Caco-2 (cell line): ENCODE measurements around the gene MYO7B. TPM values are rescaled to one million over a fixed set of nuclear protein-coding genes. Genes with fewer than 3 reads are reported as not detected.

Experiments
- BruUV-seq: library from RNA; stranded (reverse); fragments of 400-500 nt; replicated peaks from 2 replicates; lab custom pipeline; 2021; lab: Mats Ljungman, UMichigan
- CTCF ChIA-PET: fragments of 300-600 bp; sonication (Branson Sonifier 250); formaldehyde crosslinking; loops from one replicate; lab custom pipeline; 2022; ENCODE audit warnings: antibody characterized with exemption; lab: Charles Lee
- POLR2A ChIA-PET: fragments of 300-600 bp; sonication (Branson Sonifier 250); formaldehyde crosslinking; loops from one replicate; lab custom pipeline; 2022; ENCODE audit warnings: antibody characterized with exemption; lab: Charles Lee
- DNase-seq, 2 experiments: peaks; one replicate each; pipeline versions ENCODE4 v3.0.0 to v3.0.0-alpha.2; 2020 to 2022
- H3K27me3 ChIP-seq: replicated peaks from 2 replicates; pipeline ENCODE4 v1.6.0; 2011; ENCODE audit warnings: low read length; ENCODE audit not compliant: control insufficient read depth, insufficient read depth
- H3K36me3 ChIP-seq: 2 replicates; pipeline ENCODE4 v1.5.1; 2011; ENCODE audit warnings: low read length; ENCODE audit not compliant: control insufficient read depth, insufficient read depth
- H3K4me1 ChIP-seq: fragments of 250-450 bp; sonication (Bioruptor Pico); 2 replicates; pipeline ENCODE4 v1.5.1; 2020; ENCODE audit warnings: mild to moderate bottlenecking
- H3K4me3 ChIP-seq: 2 replicates; pipeline ENCODE4 v1.5.1; 2011; ENCODE audit warnings: low read depth, mild to moderate bottlenecking, control low read depth, low read length
- H3K9me3 ChIP-seq: fragments of 250-450 bp; sonication (Bioruptor Pico); 2 replicates; pipeline ENCODE4 v1.5.1; 2020; ENCODE audit warnings: mild to moderate bottlenecking, moderate library complexity
- H3K27ac Mint-ChIP-seq: one replicate; pipeline ENCODE4 v1.8.0; 2022; ENCODE audit warnings: mixed read lengths; ENCODE audit not compliant: unreplicated experiment
- H3K27me3 Mint-ChIP-seq: one replicate; pipeline ENCODE4 v1.8.0; 2022; ENCODE audit warnings: mixed read lengths; ENCODE audit not compliant: insufficient read depth, unreplicated experiment
- H3K36me3 Mint-ChIP-seq: one replicate; pipeline ENCODE4 v1.8.0; 2022; ENCODE audit warnings: mild to moderate bottlenecking, mixed read lengths; ENCODE audit not compliant: insufficient read depth, unreplicated experiment
- H3K4me1 Mint-ChIP-seq: one replicate; pipeline ENCODE4 v1.8.0; 2022; ENCODE audit warnings: low read depth, mixed read lengths; ENCODE audit not compliant: unreplicated experiment
- H3K4me3 Mint-ChIP-seq: one replicate; pipeline ENCODE4 v1.8.0; 2022; ENCODE audit warnings: mild to moderate bottlenecking, moderate library complexity, mixed read lengths; ENCODE audit not compliant: unreplicated experiment
- H3K9me3 Mint-ChIP-seq: one replicate; pipeline ENCODE4 v1.8.0; 2022; ENCODE audit warnings: mixed read lengths; ENCODE audit not compliant: unreplicated experiment
- CTCF ChIP-seq, 2 experiments: fragments of 200-600 bp in 1 of 2; IDR thresholded peaks; 1 replicate in 1 of 2; 2 replicates in 1 of 2; pipeline versions ENCODE4 v1.5.1 to v1.8.0; 2011 to 2022; ENCODE audit warnings: antibody characterized with exemption in 1 of 2, control low read depth in 1 of 2, inconsistent platforms in 1 of 2, low read depth in 1 of 2, low read length in 1 of 2, mild to moderate bottlenecking in 1 of 2, moderate library complexity in 1 of 2; ENCODE audit not compliant: insufficient read depth in 1 of 2, severe bottlenecking in 1 of 2, unreplicated experiment in 1 of 2
- intact Hi-C: fragments of 100-400 bp; cut with micrococcal nuclease; formaldehyde crosslinking; loops from one replicate; pipeline ENCODE4 v1.10.0; 2022; ENCODE audit not compliant: unreplicated experiment
- total RNA-seq: library from RNA; stranded (reverse); gene quantifications from 2 replicates; pipeline ENCODE4 v1.2.3, GENCODE V29; 2022

Gene MYO7B
- total RNA-seq, 1 experiment from 2014 or later: 0.27 TPM

DNA sequence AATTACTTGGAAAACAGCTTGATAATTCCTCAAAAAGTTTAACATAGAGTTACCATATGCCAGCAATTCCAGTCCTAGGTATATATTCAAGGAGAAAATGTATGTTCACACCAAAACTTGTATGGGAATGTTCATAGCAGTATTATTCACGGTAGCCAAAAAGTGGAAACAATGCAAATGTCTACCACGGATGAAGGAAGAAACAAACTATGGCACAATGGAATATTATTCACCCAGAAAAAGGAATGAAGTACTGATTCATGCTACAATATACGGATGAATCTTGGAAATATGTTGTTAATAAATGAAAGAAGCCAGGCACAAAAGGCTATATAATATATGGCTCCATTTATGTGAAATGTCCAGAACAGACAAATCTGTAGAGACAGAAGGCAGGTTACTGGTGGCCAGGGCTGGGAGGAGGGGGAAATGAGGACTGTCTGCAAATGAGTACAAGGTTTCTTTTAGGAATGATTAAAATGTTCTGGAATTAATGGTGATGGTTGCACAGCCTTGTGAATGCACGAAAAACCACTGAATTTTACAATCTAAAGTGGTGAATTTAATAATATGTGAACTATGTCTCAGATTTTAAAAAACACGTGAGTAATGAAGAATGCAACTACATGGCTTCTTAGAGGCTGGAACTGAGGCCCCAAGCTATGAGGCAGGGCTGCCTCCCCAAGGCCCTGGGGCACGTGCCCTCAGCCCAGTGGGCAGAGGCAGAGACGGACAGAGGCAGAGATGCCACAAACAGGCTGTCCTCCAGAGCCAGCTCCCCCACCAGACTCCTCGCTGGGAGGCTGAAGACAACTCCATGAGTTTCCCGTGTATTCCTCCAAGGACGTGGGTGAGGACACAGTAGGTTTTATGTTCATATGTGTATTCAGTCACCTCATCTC is 134.8 kb downstream of the MYO7B start:
- no peak for TF ChIP-seq CTCF (IDR thresholded peaks at IDR 0.05; ENCODE audit: insufficient read depth in 1 of 2, low read depth in 1 of 2, low read length in 1 of 2, severe bottlenecking in 1 of 2, unreplicated experiment in 1 of 2)
- intact Hi-C loops: no loop called here
- ChIA-PET POLR2A (no interaction called here), CTCF (no interaction called here)
- no peaks in the 10 kb centered on the region for H3K36me3 ChIP-seq
- 0 out of 2 replicates have a peak, but pooled peaks cover 8% of the 10 kb centered on the region for H3K9me3 ChIP-seq
- no peak overlapping the region for H3K27ac Mint-ChIP-seq
- H3K36me3 Mint-ChIP-seq: no peaks in the 10 kb centered on the region
- no TSS peak for BruUV-seq
- peaks cover 6% of the 10 kb centered on the region; the same call in 1 of the 2 replicates for H3K4me1 ChIP-seq
- DNase-seq: no peak
- H3K9me3 Mint-ChIP-seq: no peaks in the 10 kb centered on the region
- no peaks in the 10 kb centered on the region for H3K4me1 Mint-ChIP-seq
- H3K4me3 Mint-ChIP-seq: no peak overlapping the region
- H3K27me3 ChIP-seq: no peaks in the 10 kb centered on the region; the same call in 1 of the 2 replicates
- no peaks in the 10 kb centered on the region for H3K27me3 Mint-ChIP-seq
- no peak overlapping the region for H3K4me3 ChIP-seq

DNA sequence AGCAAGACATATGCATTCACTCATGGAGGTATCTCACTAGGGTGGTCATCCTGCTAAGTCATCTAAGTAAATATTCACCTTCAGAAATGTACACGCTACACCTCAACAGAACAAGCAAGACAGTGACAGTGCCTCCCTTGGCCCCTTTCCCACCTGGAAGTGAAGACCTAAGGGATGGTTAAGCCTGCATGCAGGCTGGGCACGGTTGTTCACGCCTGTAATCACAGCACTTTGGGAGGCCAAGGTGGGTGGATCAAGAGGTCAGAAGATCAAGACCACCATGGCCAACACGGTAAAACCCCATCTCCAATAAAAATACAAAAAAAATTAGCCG is 135.4 kb downstream of the MYO7B start:
- no peaks in the 10 kb centered on the region for H3K4me1 Mint-ChIP-seq
- no TSS peak for BruUV-seq
- no peak for DNase-seq
- POLR2A ChIA-PET: no interaction called here
- intact Hi-C loops: no loop called here
- H3K27me3 ChIP-seq: no peaks in the 10 kb centered on the region; the same call in 1 of the 2 replicates
- H3K4me3 ChIP-seq: no peak overlapping the region
- CTCF ChIA-PET: no interaction called here
- H3K9me3 ChIP-seq: 0 out of 2 replicates have a peak, but pooled peaks cover 8% of the 10 kb centered on the region
- no peaks in the 10 kb centered on the region for H3K36me3 ChIP-seq
- peaks cover 6% of the 10 kb centered on the region; the same call in 1 of the 2 replicates for H3K4me1 ChIP-seq
- no peak overlapping the region for H3K27ac Mint-ChIP-seq
- H3K4me3 Mint-ChIP-seq: no peak overlapping the region
- H3K27me3 Mint-ChIP-seq: peaks cover under 1% of the 10 kb centered on the region
- H3K9me3 Mint-ChIP-seq: no peaks in the 10 kb centered on the region
- H3K36me3 Mint-ChIP-seq: no peaks in the 10 kb centered on the region
- no peak for TF ChIP-seq CTCF (IDR thresholded peaks at IDR 0.05; ENCODE audit: insufficient read depth in 1 of 2, low read depth in 1 of 2, low read length in 1 of 2, severe bottlenecking in 1 of 2, unreplicated experiment in 1 of 2)

GRCh38 chr2:127671557-127672302 is 136.2 kb downstream of the MYO7B start:
- H3K4me1 ChIP-seq: peaks cover 6% of the 10 kb centered on the region; the same call in 1 of the 2 replicates
- Mint-ChIP-seq H3K9me3 (no peaks in the 10 kb centered on the region), H3K36me3 (no peaks in the 10 kb centered on the region), H3K4me1 (no peaks in the 10 kb centered on the region), H3K27ac (no peak overlapping the region), H3K4me3 (no peak overlapping the region), H3K27me3 (peaks cover 2% of the 10 kb centered on the region)
- POLR2A ChIA-PET: no interaction called here
- no peak for TF ChIP-seq CTCF (IDR thresholded peaks at IDR 0.05; ENCODE audit: insufficient read depth in 1 of 2, low read depth in 1 of 2, low read length in 1 of 2, severe bottlenecking in 1 of 2, unreplicated experiment in 1 of 2)
- no peak for DNase-seq
- H3K4me3 ChIP-seq: no peak overlapping the region
- CTCF ChIA-PET: interaction anchor here (0.8 kb wide), 1 partner anchor 29 kb away, joined by 3 read pairs; no protein-coding TSS in a partner anchor
- intact Hi-C loops: no loop called here
- H3K9me3 ChIP-seq: 0 out of 2 replicates have a peak, but pooled peaks cover 8% of the 10 kb centered on the region
- no peaks in the 10 kb centered on the region for H3K36me3 ChIP-seq
- no TSS peak for BruUV-seq
- H3K27me3 ChIP-seq: peaks cover under 1% of the 10 kb centered on the region; the same call in 1 of the 2 replicates
